Naive thymus-derived CD8-positive, alpha-beta T cell (primary cell): ENCODE measurements around the gene LYG1. TPM values are rescaled to one million over a fixed set of nuclear protein-coding genes. Genes with fewer than 3 reads are reported as not detected.
"Not testable (repeated sequence)": the region's sequence is repeated elsewhere in the genome, so short reads cannot be mapped to it uniquely, and the experiment has no call there.

Experiments
- ATAC-seq, 2 donors: fragments of 150-1000 bp; cut with Tn5 transposase in 1 of 2; sonication (Bioruptor Pico), chemical (Tn5 transposase) in 1 of 2; 1 replicate in 1 of 2; 2 replicates in 1 of 2; pipeline ENCODE4 v1.10.0; 2021; ENCODE audit warnings: mild to moderate bottlenecking in 2 of 2, moderate library complexity in 2 of 2
- POLR2A ChIA-PET: fragments of 350-600 bp; sonication (Branson Sonifier 250); formaldehyde crosslinking; loops from one replicate; lab custom pipeline; 2021; ENCODE audit warnings: antibody characterized with exemption; lab: Charles Lee
- DNase-seq, 10 donors: peaks; one replicate each; pipeline versions ENCODE4 v3.0.0 to v3.0.0-alpha.2; 2020 to 2022
- H3K27ac Mint-ChIP-seq, 10 donors: one replicate each; pipeline ENCODE4 v1.8.0; 2020 to 2022; ENCODE audit warnings: mild to moderate bottlenecking in 10 of 10, mixed read lengths in 10 of 10, moderate library complexity in 4 of 10, inconsistent platforms in 1 of 10
- H3K27me3 Mint-ChIP-seq, 5 donors: one replicate each; pipeline ENCODE4 v1.8.0; 2021 to 2022; ENCODE audit warnings: mixed read lengths in 5 of 5
- H3K36me3 Mint-ChIP-seq, 3 donors: one replicate each; pipeline ENCODE4 v1.8.0; 2020 to 2022; ENCODE audit warnings: mixed read lengths in 3 of 3, mild to moderate bottlenecking in 2 of 3, inconsistent platforms in 1 of 3
- H3K4me1 Mint-ChIP-seq, 4 donors: one replicate each; pipeline ENCODE4 v1.8.0; 2021 to 2022; ENCODE audit warnings: mixed read lengths in 4 of 4
- H3K4me3 Mint-ChIP-seq, 10 donors: one replicate each; pipeline ENCODE4 v1.8.0; 2020 to 2022; ENCODE audit warnings: mild to moderate bottlenecking in 10 of 10, mixed read lengths in 10 of 10, moderate library complexity in 6 of 10, inconsistent platforms in 1 of 10
- H3K9me3 Mint-ChIP-seq, 9 donors: one replicate each; pipeline ENCODE4 v1.8.0; 2020 to 2022; ENCODE audit warnings: mixed read lengths in 9 of 9, mild to moderate bottlenecking in 3 of 9, inconsistent platforms in 1 of 9, moderate library complexity in 1 of 9
- polyA plus RNA-seq, 3 donors: library from polyadenylated mRNA; unstranded; fragments of 300-500 nt; fragmentation: Illumina TruSeq; gene quantifications; one replicate each; pipeline ENCODE4 v1.2.3, GENCODE V29; 2021
- total RNA-seq, 8 experiments: library from RNA in 2 of 8; stranded (reverse) in 2 of 8; gene quantifications; one replicate each; pipeline ENCODE4 v1.2.3 and lab custom pipeline; 2021 to 2026

The LYG1 gene
- total RNA-seq (1 to 10 TPM; 3.8 to 4.5 TPM), polyA plus RNA-seq (under 1 TPM in 1 of 3 donors, not detected in 2; 0.49 TPM), total RNA-seq (lab: John Stamatoyannopoulos, UW) (1.0 to 4.9 (median 3.2) reads per million in 6 experiments)

DNA sequence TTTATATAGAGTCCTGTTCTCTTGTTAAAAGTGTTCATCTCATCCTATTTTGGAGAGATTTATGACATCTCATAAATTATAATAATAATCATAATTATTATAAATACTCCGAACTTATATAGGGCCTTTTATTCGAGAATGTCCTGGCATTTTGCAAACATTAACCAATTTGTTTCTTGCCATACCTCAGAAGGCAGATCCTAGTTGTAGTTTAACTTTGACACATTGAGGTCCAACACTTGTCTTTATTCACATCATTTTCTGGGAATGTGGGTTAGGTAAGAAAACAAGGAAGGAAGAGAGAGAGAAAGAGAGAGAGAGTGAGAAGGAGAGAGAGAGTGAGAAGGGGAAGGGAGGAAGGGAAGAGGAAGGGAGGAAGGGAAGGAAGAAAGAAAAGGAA lies at the start of gene LYG1:
Gene LYG1 (minus strand): TSS at position 101 of the 400 bp plus-strand sequence. CDS start 5,527 bp downstream, outside the sequence.
- ATAC-seq, H3K4me1 Mint-ChIP-seq, H3K4me3 Mint-ChIP-seq, H3K9me3 Mint-ChIP-seq, H3K27me3 Mint-ChIP-seq, H3K27ac Mint-ChIP-seq, POLR2A ChIA-PET, DNase-seq: not testable (repeated sequence)
- peaks cover 16 to 43% (median 40%) of the 10 kb centered on the region in 3 donors for H3K36me3 Mint-ChIP-seq

DNA sequence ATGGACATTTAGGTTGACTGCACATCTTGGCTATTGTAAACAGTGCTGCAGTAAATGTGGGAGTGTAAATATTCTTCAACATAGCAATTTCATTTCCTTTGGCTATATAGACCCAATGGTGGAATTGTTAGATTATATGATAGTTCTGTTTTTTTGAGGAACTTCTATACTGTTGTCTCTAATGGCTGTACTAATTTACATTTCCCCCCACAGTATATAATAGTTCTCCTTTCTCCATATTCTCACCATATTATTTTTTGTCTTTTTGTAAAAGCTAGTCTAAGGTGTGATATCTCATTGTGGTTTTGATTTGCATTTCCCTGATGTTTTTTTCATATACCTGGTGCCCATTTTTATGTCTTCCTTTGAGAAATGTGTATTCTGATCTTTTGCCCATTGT lies 49.2 kb upstream of the LYG1 start:
- H3K9me3 Mint-ChIP-seq = no peaks in the 10 kb centered on the region
- H3K36me3 Mint-ChIP-seq = peaks cover 0 to 16% (median 1%) of the 10 kb centered on the region in 3 donors
- peaks cover 42 to 82% (median 74%) of the 10 kb centered on the region in 4 donors for H3K4me1 Mint-ChIP-seq
- H3K4me3 Mint-ChIP-seq = peak overlapping the region in 3 of 10 donors; percentile 9 to 53 (median 21)
- DNase-seq (no peak), ATAC-seq (no peak)
- H3K27me3 Mint-ChIP-seq = no peaks in the 10 kb centered on the region
- POLR2A ChIA-PET = no interaction called here
- H3K27ac Mint-ChIP-seq = peak overlapping the region in 4 of 10 donors; percentile 1 to 52 (median 36)

GRCh38 chr2:99348173-99348572 lies 47.2 kb upstream of the LYG1 start:
- Mint-ChIP-seq H3K9me3 (no peaks in the 10 kb centered on the region), H3K4me3 (peak overlapping the region in 8 of 10 donors; percentile 0 to 49 (median 18)), H3K27ac (peak overlapping the region; percentile 15 to 83 (median 39)), H3K36me3 (peaks cover 0 to 22% (median 1%) of the 10 kb centered on the region in 3 donors), H3K4me1 (peaks cover 38 to 75% (median 68%) of the 10 kb centered on the region in 4 donors), H3K27me3 (no peaks in the 10 kb centered on the region)
- POLR2A ChIA-PET = interaction anchor here (0.7 to 0.9 kb wide), 2 partner anchors 11 to 734 kb away, joined by 3 read pairs; partner anchors contain the start of gene EIF5B
- peak; percentile 50 to 58 for ATAC-seq
- no peak for DNase-seq

DNA sequence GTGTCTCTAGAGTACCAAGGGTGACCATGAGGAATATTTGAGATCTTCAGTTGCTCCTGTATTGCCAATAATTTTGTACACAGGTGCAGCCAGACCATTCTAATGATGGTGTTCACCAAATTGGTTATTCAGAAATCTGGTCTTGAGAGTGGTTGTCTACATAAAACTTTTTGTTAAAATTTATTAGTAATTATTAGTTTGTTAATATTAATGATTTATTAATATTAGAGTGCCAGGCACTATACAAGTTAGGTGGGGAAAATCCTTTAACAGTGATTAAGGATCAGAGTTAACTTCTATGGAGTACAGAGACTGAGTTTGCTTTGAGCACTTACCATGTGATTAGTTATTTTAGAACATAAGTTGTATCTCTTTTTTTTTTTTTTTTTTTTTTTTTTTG lies 45.2 kb upstream of the LYG1 start:
- no peak for DNase-seq
- POLR2A ChIA-PET = interaction anchor here (0.6 to 0.7 kb wide), 2 partner anchors 9 to 1951 kb away, joined by 4 to 6 read pairs; no protein-coding TSS in a partner anchor
- H3K4me1 Mint-ChIP-seq = peaks cover 37 to 78% (median 70%) of the 10 kb centered on the region in 4 donors
- no peak overlapping the region for H3K4me3 Mint-ChIP-seq
- H3K36me3 Mint-ChIP-seq = peaks cover 0 to 27% (median 0%) of the 10 kb centered on the region in 3 donors
- H3K27me3 Mint-ChIP-seq = no peaks in the 10 kb centered on the region
- no peak overlapping the region for H3K27ac Mint-ChIP-seq
- H3K9me3 Mint-ChIP-seq = no peaks in the 10 kb centered on the region
- ATAC-seq = no peak

DNA sequence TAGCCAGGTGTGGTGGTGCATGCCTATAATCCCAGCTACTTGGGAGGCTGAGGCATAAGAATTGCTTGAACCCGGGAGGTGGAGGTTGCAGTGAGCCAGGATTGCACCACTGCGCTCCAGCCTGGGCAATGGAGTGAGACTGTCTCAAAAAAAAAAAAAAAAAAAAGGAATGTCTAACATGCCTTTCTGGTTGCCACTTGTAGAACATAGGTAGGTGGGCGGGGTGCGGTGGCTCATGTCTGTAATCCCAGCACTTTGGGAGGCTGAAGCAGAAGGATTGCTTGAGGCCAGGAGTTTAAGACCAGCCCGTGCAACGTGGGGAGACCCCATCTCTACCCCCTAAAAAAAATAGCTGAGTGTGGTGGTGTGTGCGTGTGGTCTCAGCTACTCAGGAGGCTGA lies 44.4 kb upstream of the LYG1 start:
- not testable (repeated sequence) for H3K9me3 Mint-ChIP-seq, H3K4me3 Mint-ChIP-seq, DNase-seq, ATAC-seq, H3K27me3 Mint-ChIP-seq
- Mint-ChIP-seq H3K4me1 (peaks cover 35 to 73% (median 70%) of the 10 kb centered on the region in 4 donors), H3K36me3 (peaks cover 0 to 27% (median 0%) of the 10 kb centered on the region in 3 donors), H3K27ac (peak overlapping the region in 1 of 10 donors; percentile 60)
- POLR2A ChIA-PET = interaction anchor here (1.1 kb wide), 1 partner anchor 21 kb away, joined by 5 read pairs; no protein-coding TSS in a partner anchor

- peaks cover 0 to 26% (median 0%) of the 10 kb centered on the region in 3 donors for H3K36me3 Mint-ChIP-seq
- H3K27ac Mint-ChIP-seq = peak overlapping the region in 1 of 10 donors; percentile 37
- POLR2A ChIA-PET = interaction anchor here (0.6 kb wide), 1 partner anchor 111 kb away, joined by 3 read pairs; no protein-coding TSS in a partner anchor
- no peak for DNase-seq
- H3K9me3 Mint-ChIP-seq = no peaks in the 10 kb centered on the region
- ATAC-seq = no peak
- H3K4me1 Mint-ChIP-seq = peaks cover 20 to 60% (median 54%) of the 10 kb centered on the region in 4 donors
- no peaks in the 10 kb centered on the region for H3K27me3 Mint-ChIP-seq
- peak overlapping the region in 1 of 10 donors; percentile 36 for H3K4me3 Mint-ChIP-seq
Observed at GRCh38 chr2:99342536-99342935, 41.5 kb upstream of the LYG1 start.

DNA sequence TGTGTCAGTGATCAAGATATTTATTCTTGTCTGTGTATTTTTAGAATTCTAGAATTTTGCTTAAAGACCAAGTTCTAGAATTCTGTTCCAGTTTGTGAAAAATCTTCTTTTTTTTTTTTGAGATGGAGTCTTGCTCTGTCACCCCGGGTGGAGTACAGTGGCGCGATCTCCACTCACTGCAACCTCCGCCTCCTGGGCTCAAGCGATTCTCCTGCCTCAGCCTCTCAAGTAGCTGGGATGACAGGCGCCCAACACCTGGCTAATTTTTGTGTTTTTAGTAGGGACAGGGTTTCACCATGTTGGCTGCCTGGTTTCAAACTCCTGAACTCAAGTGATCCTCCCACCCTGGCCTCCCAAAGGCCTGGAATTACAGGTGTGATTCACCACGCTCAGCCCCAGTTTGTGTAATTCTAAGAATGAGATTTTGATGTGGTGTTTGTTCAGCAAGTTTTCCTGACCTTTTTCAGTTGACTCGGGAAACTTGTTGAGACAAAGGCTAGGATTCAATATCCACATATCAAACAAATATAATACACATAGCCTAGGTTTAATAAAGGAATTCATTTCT lies 39.8 kb upstream of the LYG1 start:
- Mint-ChIP-seq H3K4me1 (peaks cover 15 to 54% (median 44%) of the 10 kb centered on the region in 4 donors), H3K9me3 (no peaks in the 10 kb centered on the region), H3K27ac (peak overlapping the region in 4 of 10 donors; percentile 19 to 52 (median 40)), H3K27me3 (no peaks in the 10 kb centered on the region), H3K4me3 (no peak overlapping the region), H3K36me3 (peaks cover 0 to 20% (median 0%) of the 10 kb centered on the region in 3 donors)
- ATAC-seq = no peak
- DNase-seq = no peak
- POLR2A ChIA-PET = no interaction called here

DNA sequence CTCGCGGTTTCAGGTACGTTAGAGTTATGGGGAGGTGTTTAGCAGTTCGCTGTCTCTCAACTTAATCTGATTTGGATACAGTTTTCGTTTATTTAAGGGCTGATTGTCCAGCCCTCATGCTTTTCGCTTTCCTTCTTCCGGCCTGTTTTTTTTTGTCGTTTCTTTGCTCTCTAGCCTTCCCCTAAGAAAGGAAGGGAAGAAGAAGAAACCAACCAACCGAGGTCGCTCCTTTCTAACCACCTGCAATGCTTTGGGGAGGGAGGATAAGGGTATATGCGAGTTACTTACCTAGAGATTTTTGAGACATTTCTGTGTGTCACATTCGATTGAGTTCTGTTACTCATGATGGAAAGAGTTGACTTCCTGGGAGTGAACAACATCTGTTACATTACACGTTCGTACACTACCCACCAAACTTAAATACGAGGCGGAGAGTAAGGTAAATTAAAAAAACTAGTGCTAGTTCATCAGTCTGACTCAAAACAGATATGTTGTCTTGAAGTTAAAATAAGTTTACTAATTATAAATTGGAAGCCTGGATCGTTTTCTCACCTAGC lies 37.1 kb upstream of the LYG1 start:
- H3K9me3 Mint-ChIP-seq = no peaks in the 10 kb centered on the region
- DNase-seq (peak in 3 of 10 donors; percentile 21 to 25 (median 24)), ATAC-seq (no peak)
- H3K27ac Mint-ChIP-seq = no peak overlapping the region
- POLR2A ChIA-PET = interaction anchor here (1.0 to 3.2 kb wide), 5 partner anchors 10 to 197 kb away, joined by 3 to 25 read pairs (median 12); partner anchors contain the start of genes C2orf15, LIPT1, REV1 and TSGA10
- H3K27me3 Mint-ChIP-seq = no peaks in the 10 kb centered on the region
- no peak overlapping the region for H3K4me3 Mint-ChIP-seq
- peaks cover 0 to 13% (median 0%) of the 10 kb centered on the region in 3 donors for H3K36me3 Mint-ChIP-seq
- peaks cover 15 to 58% (median 45%) of the 10 kb centered on the region in 4 donors for H3K4me1 Mint-ChIP-seq

- H3K27ac Mint-ChIP-seq = no peak within 1 kb of the TSS
- DNase-seq (peak; percentile 80 to 96 (median 86)), ATAC-seq (peak; percentile 69 to 78)
- H3K4me1 Mint-ChIP-seq = peaks cover 16 to 59% (median 45%) of the 10 kb centered on the region in 4 donors
- no peaks in the 10 kb centered on the region for H3K27me3 Mint-ChIP-seq
- H3K36me3 Mint-ChIP-seq = peaks cover 4 to 13% (median 4%) of the 10 kb centered on the region in 3 donors
- H3K9me3 Mint-ChIP-seq = no peaks in the 10 kb centered on the region
- POLR2A ChIA-PET = interaction anchor here (0.6 to 3.2 kb wide), 10 partner anchors 9 to 729 kb away, joined by 3 to 25 read pairs (median 4); partner anchors contain the start of genes C2orf15, COA5, LIPT1 and MITD1
- no peak within 1 kb of the TSS for H3K4me3 Mint-ChIP-seq
Observed at GRCh38 chr2:99337113-99338028, 36.4 kb upstream of the LYG1 start, which contains the start of gene EIF5B. EIF5B (plus strand) TSS chr2:99337389; CDS start chr2:99337555, 166 bp downstream.

DNA sequence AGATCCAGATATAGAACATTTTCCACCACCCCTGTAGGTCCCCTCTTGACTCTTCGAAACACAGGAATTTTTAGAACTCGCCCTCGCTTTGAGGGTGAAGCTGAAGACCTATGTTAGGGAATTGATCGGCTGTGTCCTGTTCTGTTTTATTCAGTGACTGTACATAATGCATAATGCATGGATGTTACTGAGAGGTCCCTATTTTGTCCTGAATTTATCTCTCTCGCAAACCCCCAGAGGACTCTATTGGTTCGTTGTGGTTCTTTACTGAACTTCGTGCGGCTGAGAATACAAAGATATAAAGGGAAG lies 35.8 kb upstream of the LYG1 start:
- Mint-ChIP-seq H3K4me1 (peaks cover 15 to 60% (median 42%) of the 10 kb centered on the region in 4 donors), H3K4me3 (no peak overlapping the region), H3K27me3 (no peaks in the 10 kb centered on the region), H3K36me3 (peaks cover 4 to 19% (median 9%) of the 10 kb centered on the region in 3 donors), H3K9me3 (no peaks in the 10 kb centered on the region), H3K27ac (no peak overlapping the region)
- DNase-seq (no peak), ATAC-seq (peak; percentile 7 to 17)
- POLR2A ChIA-PET = interaction anchor here (0.6 to 3.2 kb wide), 10 partner anchors 10 to 728 kb away, joined by 3 to 25 read pairs (median 4); partner anchors contain the start of genes C2orf15, COA5, LIPT1 and MITD1

DNA sequence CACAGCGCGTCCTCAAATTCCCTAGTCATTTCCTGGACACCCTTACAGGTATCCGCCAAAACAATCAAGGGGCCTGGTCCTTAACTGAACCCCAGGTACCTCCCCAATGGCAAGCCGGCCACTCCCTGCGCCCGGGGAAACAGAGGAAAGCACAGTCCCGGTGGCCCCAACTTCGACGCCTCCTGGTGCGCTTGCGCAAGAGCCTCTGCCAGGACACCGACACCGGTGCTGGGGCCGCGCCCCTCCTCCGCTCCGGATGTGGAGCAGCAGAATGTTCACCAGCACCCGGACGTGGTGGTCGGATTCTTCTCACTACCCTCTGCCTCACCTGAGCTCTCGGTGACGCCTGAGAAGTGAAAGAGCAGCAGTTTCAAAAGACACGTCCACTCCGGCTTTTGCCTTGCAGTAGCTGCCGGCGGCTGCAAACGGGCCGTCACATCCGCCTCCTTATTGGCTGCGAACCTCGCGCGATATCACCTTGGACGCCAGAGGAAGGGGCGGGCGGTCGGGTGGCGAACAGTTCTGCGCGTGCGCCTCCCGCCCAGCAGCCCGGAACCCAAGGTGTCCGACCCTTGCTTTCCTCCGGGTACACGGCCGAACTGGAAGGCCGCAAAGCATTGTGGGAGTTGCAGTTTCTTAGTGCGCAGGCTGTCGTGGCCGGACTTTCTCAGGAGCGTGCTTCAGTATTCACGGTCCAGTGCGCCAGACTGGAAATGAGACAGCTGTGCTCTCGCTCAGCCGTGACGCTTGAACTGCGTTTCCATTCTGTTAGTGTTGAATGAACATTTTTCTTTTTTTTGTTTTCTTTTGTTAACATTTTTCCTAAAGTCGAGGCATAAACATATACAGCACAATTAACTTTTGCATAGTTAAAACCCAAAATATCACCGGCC lies 35.2 kb upstream of the LYG1 start, which contains the start of gene TXNDC9:
Gene TXNDC9 (minus strand): TSS at position 423 of the 893 bp plus-strand sequence. CDS start 3,123 bp downstream, outside the sequence.
- POLR2A ChIA-PET = interaction anchor here (0.7 to 3.2 kb wide), 9 partner anchors 16 to 728 kb away, joined by 3 to 25 read pairs (median 5); partner anchors contain the start of genes C2orf15, COA5, LIPT1 and MITD1
- no peak within 1 kb of the TSS for H3K27ac Mint-ChIP-seq
- peak; percentile 78 to 82 for ATAC-seq
- H3K36me3 Mint-ChIP-seq = peaks cover 4 to 25% (median 12%) of the 10 kb centered on the region in 3 donors
- H3K9me3 Mint-ChIP-seq = no peaks in the 10 kb centered on the region
- H3K4me3 Mint-ChIP-seq = no peak within 1 kb of the TSS
- H3K27me3 Mint-ChIP-seq = no peaks in the 10 kb centered on the region
- peak; percentile 95 to 99 (median 97) for DNase-seq
- H3K4me1 Mint-ChIP-seq = peaks cover 14 to 59% (median 37%) of the 10 kb centered on the region in 4 donors
